Mesothelial cell of epicardium (in vitro differentiated cells): Measurements from ENCODE around the gene AGER. TPM values are rescaled to one million over a fixed set of nuclear protein-coding genes. Genes with fewer than 3 reads are reported as not detected.
"Not testable (repeated sequence)": the region's sequence is repeated elsewhere in the genome, so short reads cannot be mapped to it uniquely, and the experiment has no call there.

Source experiments
- DNase-seq, 2 experiments: peaks; one replicate each; pipeline ENCODE4 v3.0.0; 2021; ENCODE audit warnings: low spot score in 2 of 2; ENCODE audit not compliant: unreplicated experiment in 2 of 2
- H3K27ac Mint-ChIP-seq: 2 replicates; pipeline ENCODE4 v1.8.0; 2021; ENCODE audit warnings: mixed read lengths
- H3K27me3 Mint-ChIP-seq: 2 replicates; pipeline ENCODE4 v1.8.0; 2021; ENCODE audit warnings: low read depth, mixed read lengths
- H3K36me3 Mint-ChIP-seq: 2 replicates; pipeline ENCODE4 v1.8.0; 2021; ENCODE audit warnings: mixed read lengths
- H3K4me1 Mint-ChIP-seq: 2 replicates; pipeline ENCODE4 v1.8.0; 2021; ENCODE audit warnings: mixed read lengths
- H3K4me3 Mint-ChIP-seq: 2 replicates; pipeline ENCODE4 v1.8.0; 2021; ENCODE audit warnings: mild to moderate bottlenecking, moderate library complexity, mixed read lengths
- H3K9me3 Mint-ChIP-seq: 2 replicates; pipeline ENCODE4 v1.8.0; 2021; ENCODE audit warnings: mixed read lengths
- total RNA-seq: library from RNA; stranded (reverse); gene quantifications from 3 replicates; pipeline ENCODE4 v1.2.1, GENCODE V29; 2021
- TF ChIP-seq, protein P1 (sequence below): fragments of 200-600 bp; sonication (generic); IDR thresholded peaks from one replicate; pipeline ENCODE4 v1.5.0; 2021; ENCODE audit warnings: antibody characterized with exemption; ENCODE audit not compliant: unreplicated experiment

The AGER gene
- total RNA-seq, 1 donor from 2014 or later: 28.1 TPM

DNA sequence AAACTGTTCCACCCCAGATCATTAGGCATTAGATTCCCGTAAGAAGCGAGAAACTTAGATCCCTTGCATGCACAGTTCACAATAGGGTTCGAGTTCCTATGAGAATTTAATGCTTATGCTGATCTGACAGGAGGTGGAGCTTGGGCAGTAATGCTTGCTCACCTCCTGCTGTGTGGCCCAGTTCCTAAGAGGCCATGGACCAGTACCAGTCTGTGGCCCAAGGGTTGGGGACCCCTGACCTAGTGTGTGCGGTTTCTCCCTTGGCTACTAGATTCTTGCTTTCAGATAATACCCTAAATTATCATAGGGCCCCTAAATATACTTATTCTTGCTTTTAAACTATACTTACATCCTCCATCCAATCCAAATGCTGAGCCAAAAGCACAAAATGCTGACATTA, 10.3 kb upstream of the AGER start:
- DNase-seq: no peak
- Mint-ChIP-seq H3K4me1 (peaks cover 53% of the 10 kb centered on the region), H3K4me3 (peak overlapping the region; percentile 94), H3K9me3 (no peaks in the 10 kb centered on the region), H3K27ac (peak overlapping the region; percentile 99), H3K27me3 (no peaks in the 10 kb centered on the region), H3K36me3 (no peaks in the 10 kb centered on the region)
- TF ChIP-seq, protein P1, sequence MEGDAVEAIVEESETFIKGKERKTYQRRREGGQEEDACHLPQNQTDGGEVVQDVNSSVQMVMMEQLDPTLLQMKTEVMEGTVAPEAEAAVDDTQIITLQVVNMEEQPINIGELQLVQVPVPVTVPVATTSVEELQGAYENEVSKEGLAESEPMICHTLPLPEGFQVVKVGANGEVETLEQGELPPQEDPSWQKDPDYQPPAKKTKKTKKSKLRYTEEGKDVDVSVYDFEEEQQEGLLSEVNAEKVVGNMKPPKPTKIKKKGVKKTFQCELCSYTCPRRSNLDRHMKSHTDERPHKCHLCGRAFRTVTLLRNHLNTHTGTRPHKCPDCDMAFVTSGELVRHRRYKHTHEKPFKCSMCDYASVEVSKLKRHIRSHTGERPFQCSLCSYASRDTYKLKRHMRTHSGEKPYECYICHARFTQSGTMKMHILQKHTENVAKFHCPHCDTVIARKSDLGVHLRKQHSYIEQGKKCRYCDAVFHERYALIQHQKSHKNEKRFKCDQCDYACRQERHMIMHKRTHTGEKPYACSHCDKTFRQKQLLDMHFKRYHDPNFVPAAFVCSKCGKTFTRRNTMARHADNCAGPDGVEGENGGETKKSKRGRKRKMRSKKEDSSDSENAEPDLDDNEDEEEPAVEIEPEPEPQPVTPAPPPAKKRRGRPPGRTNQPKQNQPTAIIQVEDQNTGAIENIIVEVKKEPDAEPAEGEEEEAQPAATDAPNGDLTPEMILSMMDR: no peak

DNA sequence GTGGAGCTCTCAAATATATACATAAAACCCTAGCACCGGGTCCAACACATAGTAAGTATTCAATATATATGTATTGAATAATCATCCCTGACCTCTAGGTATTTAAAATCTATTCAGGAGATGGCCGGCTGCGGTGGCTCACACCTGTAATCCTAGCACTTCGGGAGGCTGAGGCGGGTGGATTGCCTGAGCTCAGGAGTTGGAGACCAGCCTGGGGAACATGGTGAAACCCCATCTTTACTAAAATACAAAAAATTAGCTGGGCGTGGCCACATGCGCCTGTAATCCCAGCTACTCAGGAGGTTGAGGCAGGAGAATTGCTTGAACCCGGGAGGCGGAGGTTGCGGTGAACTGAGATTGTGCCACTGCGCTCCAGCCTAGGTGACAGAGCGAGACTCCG, 9.0 kb upstream of the AGER start:
- not testable (repeated sequence) for DNase-seq, H3K27me3 Mint-ChIP-seq, H3K9me3 Mint-ChIP-seq, H3K36me3 Mint-ChIP-seq
- Mint-ChIP-seq H3K4me1 (peaks cover 65% of the 10 kb centered on the region), H3K4me3 (peak overlapping the region; percentile 51), H3K27ac (peak overlapping the region; percentile 94)

DNA sequence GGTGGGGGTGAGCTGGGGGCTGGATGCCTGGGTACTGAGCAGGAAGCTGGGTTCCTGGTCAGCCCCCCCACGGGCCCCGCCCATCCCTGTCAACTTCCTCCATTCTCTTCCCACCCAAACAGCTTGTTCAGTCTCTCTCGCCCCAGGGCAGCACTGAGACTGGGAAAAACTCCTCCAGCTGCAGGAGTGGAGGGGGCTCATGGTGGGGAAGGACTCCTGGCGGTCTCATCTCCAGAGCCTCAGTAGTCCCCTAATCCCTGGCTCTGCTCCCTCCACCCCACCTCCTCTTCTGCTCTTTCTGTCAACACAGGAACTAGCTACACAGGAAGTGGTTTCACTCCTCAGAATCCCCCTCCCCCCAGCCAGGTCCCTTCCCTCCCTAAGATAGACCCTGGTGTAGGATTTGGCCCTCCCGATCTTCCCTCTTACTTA, 8.6 kb upstream of the AGER start, which contains the start of gene GPSM3:
TSS of gene GPSM3 (minus strand) at position 36 of the 432 bp plus-strand sequence. CDS start 130 bp downstream, outside the sequence.
- Mint-ChIP-seq H3K27me3 (no peaks in the 10 kb centered on the region), H3K9me3 (no peaks in the 10 kb centered on the region), H3K27ac (peak within 1 kb of the TSS; percentile 94), H3K4me1 (peaks cover 68% of the 10 kb centered on the region), H3K36me3 (peaks cover 2% of the 10 kb centered on the region), H3K4me3 (peak within 1 kb of the TSS; percentile 51)
- TF ChIP-seq, protein P1: no peak
- no peak for DNase-seq

DNA sequence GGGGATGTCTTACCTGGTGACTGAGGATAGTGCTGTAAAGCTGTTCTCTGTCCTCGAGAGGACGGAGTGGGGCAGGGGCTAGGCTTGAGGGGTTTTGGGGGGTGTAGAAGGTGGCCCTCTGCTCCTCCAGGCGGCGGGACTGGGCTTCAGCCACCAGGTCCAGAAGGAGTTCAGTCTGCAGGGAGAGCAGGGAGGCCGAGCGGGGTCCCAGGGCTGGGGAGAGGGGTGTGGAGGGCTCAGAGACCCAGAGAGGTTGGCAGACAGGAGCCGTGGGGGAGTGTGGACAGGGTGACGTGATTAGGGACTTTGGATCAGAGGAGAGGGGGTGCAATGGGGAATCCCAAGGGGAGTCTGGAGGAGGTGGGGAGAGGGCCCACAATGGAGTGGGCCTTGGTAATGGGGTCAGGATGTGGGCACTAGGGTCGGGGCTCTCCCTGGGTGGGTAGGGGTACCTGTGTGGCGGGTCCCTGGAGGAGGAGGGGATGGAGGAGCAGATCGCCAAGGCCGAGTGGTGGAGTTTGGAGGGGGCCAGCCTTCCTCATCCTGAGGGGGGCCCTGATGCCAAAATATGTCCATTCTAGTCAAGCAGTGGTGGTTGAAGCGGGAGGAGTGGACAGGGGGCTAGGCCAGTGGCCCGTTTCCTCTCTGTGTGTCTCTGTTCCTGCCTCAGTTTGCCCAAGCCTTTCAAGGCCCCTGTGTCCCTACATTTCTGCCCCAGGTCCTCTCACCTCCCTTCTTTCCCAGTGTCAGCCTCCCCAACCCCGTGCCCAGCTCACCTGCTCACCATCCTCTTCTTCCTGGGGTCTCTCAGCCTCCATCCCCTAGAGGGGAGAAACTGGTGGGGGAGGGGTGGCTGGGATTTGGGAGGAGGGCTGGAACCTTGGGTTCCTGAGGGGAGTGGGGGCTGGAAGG, 7.9 kb upstream of the AGER start:
- peaks cover 8% of the 10 kb centered on the region for H3K36me3 Mint-ChIP-seq
- peak overlapping the region; percentile 13 for H3K4me3 Mint-ChIP-seq
- H3K4me1 Mint-ChIP-seq: peaks cover 71% of the 10 kb centered on the region
- no peaks in the 10 kb centered on the region for H3K27me3 Mint-ChIP-seq
- TF ChIP-seq, protein P1: no peak
- no peaks in the 10 kb centered on the region for H3K9me3 Mint-ChIP-seq
- no peak for DNase-seq
- peak overlapping the region; percentile 94 for H3K27ac Mint-ChIP-seq

DNA sequence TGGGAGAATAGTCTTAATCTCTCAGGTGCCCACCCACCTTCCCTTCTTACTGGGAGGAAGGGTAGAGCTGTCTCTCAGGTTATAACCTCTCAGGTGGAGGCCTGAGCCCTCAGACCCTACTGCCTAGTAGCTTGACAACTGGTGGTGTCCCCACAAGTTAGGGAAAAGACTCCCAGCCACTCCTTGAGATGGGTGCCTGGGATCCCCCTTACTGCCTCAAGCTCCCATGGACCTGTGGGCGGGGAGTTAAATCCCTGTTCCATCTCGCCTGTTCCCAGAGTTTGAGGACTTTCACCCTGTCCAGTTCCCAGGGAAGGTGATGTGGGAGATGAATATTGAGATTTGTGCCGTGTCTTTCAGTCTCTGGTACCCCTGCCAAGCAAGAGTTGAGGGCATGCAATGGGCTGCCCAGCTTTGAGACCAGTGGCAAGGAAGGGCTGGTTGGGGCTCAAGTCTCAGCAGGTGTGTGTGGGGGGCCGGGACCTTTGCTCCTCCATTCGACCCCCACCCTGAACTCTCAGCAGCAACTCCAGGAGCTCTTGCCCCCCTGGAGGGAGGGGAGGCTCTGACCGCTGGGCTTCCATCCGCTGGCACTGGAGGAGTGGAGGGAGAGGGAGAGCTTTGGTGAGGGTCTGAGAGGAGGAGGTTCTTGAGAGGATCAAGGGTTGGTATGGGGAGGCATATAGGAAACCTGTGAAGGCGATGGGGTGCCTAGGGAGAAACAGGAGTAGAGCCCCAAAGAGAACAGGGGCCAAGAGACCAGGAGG, 7.0 kb upstream of the AGER start:
- H3K27ac Mint-ChIP-seq: peak overlapping the region; percentile 94
- H3K36me3 Mint-ChIP-seq: peaks cover 13% of the 10 kb centered on the region
- TF ChIP-seq, protein P1: no peak
- H3K4me3 Mint-ChIP-seq: peak overlapping the region; percentile 40
- H3K4me1 Mint-ChIP-seq: peaks cover 70% of the 10 kb centered on the region
- H3K9me3 Mint-ChIP-seq: no peaks in the 10 kb centered on the region
- no peaks in the 10 kb centered on the region for H3K27me3 Mint-ChIP-seq
- DNase-seq: no peak
